HG03457 (cell line): ENCODE results near the gene CDH15.
"Not testable (repeated sequence)": the region's sequence is repeated elsewhere in the genome, so short reads cannot be mapped to it uniquely, and the experiment has no call there.

ENCODE experiments used
- ATAC-seq: cut with Tn5 transposase; IDR thresholded peaks from one replicate; pipeline ENCODE4 v1.9.1; 2021; ENCODE audit warnings: moderate number of reproducible peaks; ENCODE audit not compliant: unreplicated experiment

Gene CDH15

DNA sequence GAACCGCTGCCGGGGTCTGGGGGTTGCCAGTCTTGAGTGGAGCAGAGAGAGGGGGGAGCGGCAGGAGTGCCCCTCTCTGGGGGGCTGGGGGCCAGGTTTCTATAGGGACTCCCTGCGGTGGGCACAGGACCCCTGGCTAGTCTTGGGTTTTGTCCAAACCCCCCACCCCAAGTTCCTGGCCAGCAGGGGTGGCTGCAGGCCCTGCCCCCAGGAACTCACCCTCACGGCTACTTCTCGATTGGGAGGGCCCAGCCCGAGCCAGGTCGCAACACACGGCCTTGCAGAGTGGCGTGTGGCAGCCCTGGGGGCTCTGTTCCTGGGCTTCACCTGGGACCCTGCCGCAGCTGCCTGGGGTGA is 601 bp downstream of the CDH15 start:
- no peak for ATAC-seq

DNA sequence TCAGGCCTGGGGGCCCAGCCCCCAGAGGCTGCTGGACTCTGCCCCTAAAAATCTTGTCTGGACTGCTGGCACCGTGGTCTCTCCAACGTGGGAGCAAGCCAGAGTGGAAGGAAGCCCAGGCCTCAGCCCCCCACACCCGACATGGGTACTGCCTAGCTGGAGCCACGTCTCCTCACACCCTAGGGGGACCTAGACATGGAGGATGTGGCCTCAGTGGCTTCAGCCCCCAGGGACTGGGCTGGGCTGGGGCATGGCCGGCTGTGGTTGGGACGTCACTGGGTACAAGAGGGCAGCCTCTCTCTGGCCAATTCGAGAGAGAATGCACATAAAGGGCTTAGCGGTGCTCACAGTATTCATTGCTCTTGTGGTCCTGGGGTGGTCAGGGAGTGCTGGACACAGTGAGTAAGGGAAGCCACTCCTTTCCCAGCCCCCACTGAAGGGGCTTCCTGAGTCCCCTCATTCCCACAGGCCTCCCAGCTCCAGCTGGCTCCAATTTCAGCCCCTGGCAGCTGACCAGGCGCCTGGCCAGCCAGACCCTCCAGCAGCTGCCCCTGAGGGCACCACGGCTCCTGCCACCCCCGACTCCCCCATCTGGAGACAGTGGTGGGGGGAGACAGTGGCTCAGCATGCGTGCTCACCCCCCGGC is 1.1 kb downstream of the CDH15 start:
- no peak for ATAC-seq

DNA sequence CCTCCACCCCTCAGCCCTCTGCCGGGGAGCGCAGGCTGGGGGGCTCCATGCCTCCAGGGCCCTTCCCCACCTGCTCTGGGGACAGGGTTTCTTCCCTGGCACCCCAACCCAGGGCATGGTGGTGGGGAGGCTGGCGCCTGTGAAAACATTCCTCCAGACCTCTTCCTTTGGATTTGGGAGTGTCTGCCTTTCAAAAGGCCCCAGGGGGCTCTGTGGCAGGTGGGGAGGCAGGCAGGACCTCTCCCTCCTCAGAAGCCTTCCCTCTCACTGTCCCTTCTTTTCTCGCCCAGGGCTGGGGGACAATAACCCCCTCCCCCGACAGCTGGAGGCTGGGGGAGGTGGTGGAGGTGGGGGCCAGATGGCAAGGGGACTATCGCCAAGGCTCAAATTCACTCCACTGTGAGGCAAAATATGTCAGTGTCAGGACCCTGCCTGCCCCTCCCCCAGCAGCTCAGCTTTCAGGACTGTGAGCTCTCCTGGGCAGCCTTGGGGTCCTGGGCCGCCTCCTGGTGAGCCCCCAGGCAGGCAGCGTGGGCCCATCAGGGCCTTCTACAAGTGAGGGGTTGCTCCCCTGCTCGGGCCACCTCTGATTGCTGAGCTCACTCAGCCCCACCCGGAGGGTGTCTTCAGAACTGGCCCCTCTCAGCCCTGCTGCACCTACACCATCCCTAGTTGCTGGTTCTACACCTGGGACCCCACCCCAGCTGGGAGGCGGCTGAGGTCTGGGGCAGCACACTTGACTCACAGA is 1.8 kb downstream of the CDH15 start:
- no peak for ATAC-seq

DNA sequence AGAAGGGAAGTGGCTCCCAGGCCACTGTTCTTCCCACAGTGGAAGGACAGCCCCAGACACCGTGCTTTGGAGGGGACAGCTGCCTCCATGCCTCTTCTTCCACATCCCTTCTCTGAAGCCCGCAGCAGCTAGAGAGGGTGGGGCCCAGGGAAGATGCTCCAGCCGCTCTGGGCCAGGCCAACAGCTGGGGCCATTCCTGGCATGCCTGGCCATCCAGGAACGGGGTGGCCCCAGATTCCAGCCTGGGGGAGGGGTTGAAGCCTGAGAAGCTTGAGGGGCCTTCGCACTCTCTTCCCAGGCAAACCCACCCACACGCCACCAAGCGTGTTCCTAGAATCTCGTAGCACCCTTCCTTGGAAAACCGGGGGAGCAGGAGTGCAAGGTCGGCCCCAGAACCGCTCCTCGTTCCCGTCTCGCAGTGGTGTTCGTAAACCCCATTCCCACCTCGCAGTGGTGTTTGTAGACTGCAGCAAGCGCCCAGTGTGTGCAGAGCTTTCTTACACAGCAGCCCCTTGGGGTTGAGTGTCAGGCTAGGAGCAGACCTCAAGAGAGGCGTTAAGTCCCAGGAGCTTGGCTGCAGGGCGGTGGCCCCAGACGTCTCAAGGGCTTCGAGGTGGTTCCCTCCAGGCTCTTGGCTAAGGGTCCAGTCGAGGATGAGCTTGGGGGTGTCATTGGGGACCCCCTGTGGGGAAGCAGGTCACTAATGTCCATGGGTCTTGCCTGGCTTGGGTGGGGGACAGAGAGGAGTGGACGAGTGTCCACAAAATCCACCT is 2.7 kb downstream of the CDH15 start:
- no peak for ATAC-seq

DNA sequence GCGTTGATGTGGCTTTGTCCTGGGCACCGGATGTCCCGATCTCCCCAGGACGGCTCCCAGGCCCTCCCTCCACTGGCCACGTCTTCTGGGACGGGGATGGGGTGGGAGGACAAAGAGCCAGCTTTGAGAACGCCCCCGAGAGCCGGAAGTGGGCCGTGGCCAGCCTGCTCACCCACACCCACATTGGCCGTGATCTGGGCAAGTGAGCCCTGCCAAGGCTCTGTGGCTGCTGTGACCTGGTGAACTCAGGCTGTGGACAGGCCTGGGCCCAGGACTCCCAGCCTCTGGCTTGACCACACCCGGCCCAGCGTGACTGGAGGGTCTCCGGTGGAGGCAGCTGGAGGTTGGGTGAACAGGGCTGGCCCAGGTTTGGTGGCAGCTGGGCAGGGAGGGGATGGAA is 3.3 kb downstream of the CDH15 start:
- no peak for ATAC-seq

DNA sequence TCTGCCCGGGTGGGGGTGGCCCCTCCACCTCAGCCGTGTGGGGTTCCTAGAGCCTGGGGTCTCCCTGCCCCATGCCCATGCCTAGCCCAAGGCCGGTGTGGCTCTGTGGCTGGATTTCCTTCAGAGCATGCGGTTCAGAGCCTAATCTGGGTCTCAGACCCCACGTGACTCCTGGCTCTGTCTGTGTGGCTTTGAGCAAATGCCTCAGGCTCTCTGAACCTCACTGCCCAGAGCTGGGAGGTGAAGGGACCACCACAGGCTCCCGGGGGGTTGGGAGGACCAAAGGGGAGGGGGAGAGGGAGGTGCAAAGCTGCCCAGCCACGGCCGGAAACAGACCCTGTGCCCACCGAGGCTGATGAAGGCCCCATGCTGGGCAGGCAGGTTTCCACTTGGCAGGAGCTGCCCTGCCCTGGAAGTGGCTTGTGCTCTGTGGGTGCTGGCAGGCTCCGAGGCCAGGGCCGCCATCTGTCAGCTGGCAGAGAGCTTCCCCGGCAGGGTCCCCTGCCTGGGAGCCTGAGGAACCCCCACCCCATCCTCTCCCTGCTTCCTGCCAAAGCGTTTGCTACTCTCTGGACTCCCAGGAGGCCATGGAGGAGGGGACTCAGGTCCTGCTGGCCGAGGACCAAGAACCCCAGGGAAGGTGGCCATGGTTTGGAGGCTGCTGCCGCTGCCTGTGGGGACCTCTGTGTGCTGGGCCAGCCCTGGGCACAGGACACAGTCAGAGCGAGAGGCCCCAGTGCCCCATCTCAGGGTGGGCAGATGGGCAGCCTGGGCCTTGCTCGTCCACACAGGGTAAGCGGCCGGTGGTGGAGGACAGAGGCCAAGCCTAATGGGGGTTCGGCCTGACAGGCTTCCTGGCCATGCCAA is 4.0 kb downstream of the CDH15 start:
- ATAC-seq, result no peak

DNA sequence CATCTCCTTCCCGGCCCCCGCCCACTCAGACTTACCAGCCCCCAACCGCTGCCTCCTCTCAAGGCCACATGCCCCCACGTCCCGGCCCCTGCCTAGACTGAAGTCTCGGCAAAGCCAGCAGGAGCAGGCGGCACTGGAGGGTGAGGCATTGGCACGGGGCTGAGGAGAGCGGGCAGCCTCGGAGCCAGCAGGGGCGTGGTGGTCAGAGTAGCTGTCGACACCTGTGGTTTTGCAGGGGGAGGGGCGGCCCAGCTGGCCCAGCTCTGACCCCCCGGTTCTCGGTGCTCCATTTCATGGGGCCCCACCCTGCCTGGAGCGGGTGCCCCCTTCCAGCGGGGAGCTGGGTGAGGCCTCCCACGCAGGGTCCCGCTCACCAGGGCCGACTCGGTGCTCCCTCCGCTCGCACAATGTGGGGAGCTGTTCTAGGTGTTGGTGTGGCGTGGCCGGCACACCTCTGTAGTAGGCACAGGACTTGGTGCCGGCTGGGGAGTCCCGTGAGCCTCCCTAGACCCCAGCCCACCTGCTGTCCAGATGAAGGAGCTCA is 4.7 kb downstream of the CDH15 start:
- no peak for ATAC-seq

DNA sequence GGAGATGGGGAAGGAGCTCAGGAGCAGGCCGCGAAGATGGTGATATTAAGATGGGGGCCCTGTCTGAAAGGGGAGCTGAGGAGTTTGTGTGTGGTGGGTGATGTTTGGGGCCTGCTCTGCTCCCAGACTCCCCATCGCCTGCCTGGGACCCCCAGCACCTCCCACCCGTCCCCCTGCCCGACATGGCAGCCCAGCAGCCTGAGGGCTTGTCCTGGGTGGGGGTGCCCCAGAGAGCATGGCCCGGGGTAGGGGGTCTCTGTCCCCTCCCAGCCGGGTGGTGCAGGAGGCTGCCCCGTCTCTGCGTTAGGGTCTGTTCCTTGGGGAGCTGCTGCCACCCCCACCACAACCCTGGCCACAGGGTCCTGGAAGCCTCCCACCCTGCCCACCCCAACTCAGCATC is 5.2 kb downstream of the CDH15 start:
- no peak for ATAC-seq

DNA sequence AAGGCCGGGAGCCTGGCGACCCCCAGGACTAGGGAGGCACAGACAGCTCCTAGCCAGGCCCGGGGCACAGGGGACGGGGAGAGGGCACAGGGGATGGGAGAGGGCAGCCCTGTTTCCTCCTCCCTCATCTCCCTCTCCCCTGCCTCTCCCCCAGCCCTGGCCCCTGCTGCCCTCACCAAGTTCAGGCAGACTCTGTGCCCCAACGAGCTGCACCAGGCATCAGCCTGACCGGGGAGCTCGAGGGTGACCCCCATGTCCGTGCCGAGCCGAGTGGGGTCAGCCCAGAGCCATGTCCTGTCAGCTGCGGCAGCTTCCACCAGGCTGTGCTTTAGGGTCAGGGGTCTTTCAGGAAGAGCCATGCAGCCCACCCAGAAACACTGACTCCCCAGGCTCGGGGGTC is 6.0 kb downstream of the CDH15 start:
- no peak for ATAC-seq

DNA sequence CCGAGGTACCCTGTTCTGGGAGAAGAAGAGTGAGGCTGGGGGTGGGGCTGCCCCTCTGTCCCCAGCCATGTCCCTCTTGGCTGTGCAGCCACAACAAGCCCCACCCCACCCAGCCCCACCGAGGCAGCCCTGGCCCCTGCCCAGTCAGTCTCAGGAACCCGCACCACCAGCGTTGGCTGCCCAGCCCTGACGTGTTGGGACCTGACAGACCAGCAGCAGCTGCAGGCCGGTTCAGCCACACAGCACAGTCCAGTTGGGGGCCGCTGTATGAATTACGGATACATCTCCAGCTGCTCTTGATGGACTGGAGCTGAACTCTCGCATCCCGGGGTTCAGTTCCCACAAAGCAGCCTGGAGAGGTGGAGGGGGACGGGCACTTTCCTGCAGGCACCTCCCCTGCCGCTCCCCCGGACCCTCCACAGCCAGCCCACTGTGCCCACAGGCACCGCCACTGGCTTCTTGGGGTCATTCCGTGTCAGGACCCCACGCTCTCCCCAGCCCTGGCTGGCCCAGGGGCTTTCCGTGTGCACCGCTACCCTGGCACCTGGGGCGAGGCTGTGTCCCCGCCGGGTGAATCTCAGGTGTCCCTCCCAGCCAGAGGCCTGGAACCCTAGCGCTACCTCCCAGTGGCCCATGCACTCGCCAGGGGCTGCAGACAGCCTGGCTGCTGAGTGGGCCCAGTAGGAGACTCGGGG is 7.1 kb downstream of the CDH15 start:
- ATAC-seq, result no peak

DNA sequence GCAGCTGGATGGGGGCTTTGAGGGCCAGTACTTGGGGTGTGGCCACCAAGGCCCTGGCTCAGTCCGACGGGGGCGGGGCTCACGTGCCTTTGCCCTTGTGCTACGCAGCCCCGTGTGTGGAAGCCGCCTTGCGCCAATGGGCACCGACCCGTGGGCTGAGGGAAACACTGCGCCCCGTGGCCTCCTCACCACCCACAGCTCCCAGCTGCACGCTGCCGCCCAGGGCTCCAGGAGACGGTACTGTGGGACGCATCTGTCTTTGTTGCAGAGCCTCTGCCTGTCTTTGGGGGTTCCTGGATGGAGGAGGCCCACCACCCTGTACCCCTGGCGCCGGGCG is 7.6 kb downstream of the CDH15 start:
- ATAC-seq, result no peak

DNA sequence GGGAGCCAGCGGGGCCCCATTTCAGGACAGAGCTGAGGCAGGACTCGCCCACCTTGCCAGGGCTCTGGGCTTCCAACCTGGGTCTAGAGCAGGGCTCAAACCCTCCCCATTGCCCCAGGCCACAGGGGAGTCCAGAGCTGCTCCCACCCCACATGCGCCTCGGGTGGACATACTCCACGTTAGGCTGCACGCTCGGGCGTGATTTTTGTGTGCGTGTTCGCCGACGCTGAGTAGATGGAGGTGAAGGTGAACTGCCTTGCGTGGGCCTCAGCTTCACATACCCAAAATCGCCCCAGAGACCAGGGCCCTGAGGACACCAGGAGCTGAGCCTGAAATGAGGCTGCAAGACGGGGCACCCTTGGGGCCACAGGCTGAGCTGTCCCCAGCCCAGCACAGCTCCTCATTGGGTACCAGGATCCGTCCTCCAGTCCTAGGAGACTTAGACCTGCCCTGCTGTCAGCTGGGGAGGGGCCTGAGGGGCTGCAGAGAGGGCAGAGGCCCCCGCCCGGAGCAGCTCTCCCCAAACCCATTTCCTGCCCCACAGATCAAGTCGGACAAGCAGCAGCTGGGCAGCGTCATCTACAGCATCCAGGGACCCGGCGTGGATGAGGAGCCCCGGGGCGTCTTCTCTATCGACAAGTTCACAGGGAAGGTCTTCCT is 8.2 kb downstream of the CDH15 start:
- ATAC-seq, result no peak

DNA sequence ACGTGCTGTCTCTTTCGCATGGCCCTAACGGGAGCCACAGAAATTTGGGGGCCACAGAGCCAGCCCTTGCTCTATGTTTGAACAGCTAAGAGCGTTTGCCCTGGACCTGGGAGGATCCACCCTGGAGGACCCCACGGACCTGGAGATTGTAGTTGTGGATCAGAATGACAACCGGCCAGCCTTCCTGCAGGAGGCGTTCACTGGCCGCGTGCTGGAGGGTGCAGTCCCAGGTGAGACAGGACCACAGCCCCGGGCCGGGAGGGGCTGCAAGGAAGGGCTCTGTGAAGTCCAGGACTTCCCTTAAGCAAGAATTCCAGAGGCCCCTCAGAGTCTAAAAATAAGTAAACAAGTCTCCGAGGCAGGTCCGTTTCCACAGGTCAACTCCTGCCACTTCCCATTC is 11.9 kb downstream of the CDH15 start:
- no peak for ATAC-seq

DNA sequence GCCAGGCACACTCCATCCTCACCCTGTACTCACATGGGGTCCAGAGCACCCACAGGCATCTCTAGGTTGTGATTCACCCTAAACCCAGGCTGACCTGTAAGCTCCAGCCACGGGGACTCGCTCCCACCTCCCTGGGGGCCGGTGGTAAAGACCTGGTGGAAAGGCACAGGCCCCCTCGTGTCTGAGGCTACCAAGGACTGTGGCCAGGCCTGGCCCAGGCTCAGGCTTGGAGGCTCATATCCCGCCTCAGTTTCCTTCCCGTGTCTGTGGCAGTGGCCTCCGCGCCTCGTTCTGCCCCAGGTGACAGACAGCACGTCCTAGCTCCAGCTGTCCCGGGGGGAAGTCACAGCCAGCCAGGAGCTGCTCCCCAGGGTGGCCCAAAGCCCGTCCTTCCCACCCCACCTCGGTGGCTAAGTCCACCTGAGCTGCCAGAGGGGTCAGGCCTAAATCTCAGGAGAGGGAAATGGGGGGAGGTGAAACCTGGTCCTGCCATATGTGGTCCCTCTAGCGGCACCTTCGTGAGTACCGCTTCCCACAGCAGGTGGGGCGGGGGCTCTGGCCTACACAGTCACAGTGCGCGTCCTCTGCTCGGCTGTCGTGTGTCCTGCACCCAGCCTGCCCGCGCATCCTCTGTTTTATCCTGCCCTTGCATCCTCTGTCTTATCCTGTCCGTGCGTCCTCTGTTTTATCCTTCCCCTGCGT is 12.6 kb downstream of the CDH15 start:
- no peak for ATAC-seq

DNA sequence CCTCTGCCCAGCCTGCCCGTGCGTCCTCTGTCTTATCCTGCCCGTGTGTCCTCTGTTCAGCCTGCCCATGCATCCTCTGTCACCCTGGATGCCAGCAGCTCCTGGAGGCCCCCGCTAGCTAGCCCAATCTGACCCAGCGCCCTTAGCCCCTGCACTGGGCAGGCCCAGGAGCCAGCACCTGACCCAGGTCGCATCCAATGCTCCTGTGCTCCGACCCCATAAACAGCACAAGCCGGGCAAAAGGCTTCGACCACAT is 13.1 kb downstream of the CDH15 start:
- ATAC-seq, result no peak

DNA sequence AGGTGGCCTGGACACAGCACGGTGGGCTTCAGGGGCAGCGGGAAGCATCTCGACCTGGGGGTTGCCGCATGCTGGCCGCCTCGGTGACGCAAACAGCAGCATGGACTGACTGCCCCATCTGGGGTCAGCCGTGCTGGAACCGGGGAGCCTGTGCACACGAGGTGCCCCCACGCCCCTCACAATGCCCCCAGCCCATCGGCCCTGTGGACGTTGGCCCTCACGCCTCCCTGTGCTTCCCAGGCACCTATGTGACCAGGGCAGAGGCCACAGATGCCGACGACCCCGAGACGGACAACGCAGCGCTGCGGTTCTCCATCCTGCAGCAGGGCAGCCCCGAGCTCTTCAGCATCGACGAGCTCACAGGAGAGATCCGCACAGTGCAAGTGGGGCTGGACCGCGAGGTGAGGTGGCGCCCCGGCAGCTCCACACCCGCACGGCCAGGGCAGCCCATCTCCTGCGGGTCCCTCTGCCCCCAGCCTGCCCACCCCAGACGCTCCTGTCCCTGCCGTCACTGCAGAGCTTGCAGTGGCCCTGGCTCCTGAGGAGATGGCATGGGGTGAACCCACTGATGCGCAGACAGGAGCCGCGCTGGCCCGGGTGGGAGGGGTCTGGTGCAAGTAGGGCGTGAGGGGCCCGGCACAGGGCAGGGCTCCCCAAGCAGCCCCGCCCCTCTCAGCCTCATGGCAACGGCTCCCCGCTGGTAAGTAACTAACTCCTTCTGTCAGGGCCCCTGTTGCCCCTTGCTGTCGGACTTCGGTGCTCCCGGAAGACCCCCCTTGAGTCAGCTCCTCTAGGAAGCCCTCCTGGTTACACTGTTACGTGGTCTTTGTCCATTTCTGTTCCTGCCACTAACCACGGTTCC is 13.6 kb downstream of the CDH15 start:
- ATAC-seq, result no peak

DNA sequence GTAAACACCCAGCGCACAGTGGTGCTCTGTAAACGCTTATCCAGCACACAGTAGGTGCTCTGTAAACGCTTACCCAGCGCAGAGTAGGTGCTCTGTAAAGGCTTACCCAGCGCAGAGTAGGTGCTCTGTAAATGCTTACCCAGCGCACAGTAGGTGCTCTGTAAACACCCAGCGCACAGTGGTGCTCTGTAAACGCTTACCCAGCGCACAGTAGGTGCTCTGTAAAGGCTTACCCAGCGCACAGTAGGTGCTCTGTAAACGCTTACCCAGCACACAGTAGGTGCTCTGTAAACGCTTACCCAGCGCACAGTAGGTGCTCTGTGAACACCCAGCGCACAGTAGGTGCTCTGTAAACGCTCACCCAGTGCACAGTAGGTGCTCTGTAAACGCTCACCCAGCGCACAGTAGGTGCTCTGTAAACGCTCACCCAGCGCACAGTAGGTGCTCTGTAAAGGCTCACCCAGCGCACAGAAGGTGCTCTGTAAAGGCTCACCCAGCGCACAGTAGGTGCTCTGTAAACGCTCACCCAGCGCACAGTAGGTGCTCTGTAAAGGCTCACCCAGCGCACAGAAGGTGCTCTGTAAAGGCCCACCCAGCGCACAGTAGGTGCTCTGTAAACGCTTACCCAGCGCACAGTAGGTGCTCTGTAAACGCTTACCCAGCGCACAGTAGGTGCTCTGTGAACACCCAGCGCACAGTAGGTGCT is 14.5 kb downstream of the CDH15 start:
- not testable (repeated sequence) for ATAC-seq

DNA sequence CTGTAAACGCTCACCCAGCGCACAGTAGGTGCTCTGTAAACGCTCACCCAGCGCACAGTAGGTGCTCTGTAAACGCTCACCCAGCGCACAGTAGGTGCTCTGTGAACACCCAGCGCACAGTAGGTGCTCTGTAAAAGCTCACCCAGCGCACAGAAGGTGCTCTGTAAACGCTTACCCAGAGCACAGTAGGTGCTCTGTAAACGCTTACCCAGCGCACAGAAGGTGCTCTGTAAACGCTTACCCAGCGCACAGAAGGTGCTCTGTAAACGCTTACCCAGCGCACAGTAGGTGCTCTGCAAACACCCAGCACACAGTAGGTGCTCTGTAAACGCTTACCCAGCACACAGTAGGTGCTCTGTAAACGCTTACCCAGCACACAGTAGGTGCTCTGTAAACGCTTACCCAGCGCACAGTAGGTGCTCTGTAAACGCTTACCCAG is 15.1 kb downstream of the CDH15 start:
- ATAC-seq, result not testable (repeated sequence)
